Ishikawa (cell line): ENCODE data around the gene ZC2HC1C.

Experiments
- CEBPB ChIP-seq: IDR thresholded peaks from 2 replicates; pipeline ENCODE4 v1.6.1; 2012
- CREB1 ChIP-seq: IDR thresholded peaks from 2 replicates; pipeline ENCODE4 v1.6.1; 2012; ENCODE audit warnings: low read depth
- EP300 ChIP-seq: IDR thresholded peaks from 2 replicates; pipeline ENCODE4 v1.6.1; 2012; ENCODE audit warnings: borderline replicate concordance
- FOXM1 ChIP-seq: IDR thresholded peaks from 2 replicates; pipeline ENCODE4 v1.6.1; 2012; ENCODE audit warnings: low read depth, borderline replicate concordance
- NFIC ChIP-seq: IDR thresholded peaks from 2 replicates; pipeline ENCODE4 v1.6.1; 2012
- RAD21 ChIP-seq: IDR thresholded peaks from 2 replicates; pipeline ENCODE4 v1.6.1; 2012; ENCODE audit warnings: low read depth
- REST ChIP-seq: IDR thresholded peaks from 2 replicates; pipeline ENCODE4 v1.6.1; 2012; ENCODE audit warnings: low read depth, mild to moderate bottlenecking
- TAF1 ChIP-seq: IDR thresholded peaks from 2 replicates; pipeline ENCODE4 v1.6.1; 2012; ENCODE audit warnings: low read depth, mild to moderate bottlenecking
- TCF12 ChIP-seq: IDR thresholded peaks from 2 replicates; pipeline ENCODE4 v1.6.1; 2012; ENCODE audit warnings: low read depth
- USF1 ChIP-seq: IDR thresholded peaks from 2 replicates; pipeline ENCODE4 v1.6.1; 2012

GRCh38 chr14:75095690-75096089 is 26.2 kb downstream of the ZC2HC1C start:
- no peak for TF ChIP-seq CREB1
- no peak for TF ChIP-seq RAD21
- TF ChIP-seq REST = no peak
- no peak for TF ChIP-seq EP300
- TF ChIP-seq TAF1 = no peak
- no peak for TF ChIP-seq NFIC
- no peak for TF ChIP-seq TCF12
- no peak for TF ChIP-seq USF1
- no peak for TF ChIP-seq CEBPB
- TF ChIP-seq FOXM1 = no peak
